SJCRH30 (cell line): ENCODE results near the gene NLRP14. TPM values are rescaled to one million over a fixed set of nuclear protein-coding genes. Genes with fewer than 3 reads are reported as not detected.

Experiments
- DNase-seq, 2 experiments: peaks; one replicate each; pipeline ENCODE4 v3.0.0-alpha.2; 2015 to 2020
- H3K27ac ChIP-seq: fragments of 250-450 bp; sonication (Bioruptor Pico); 2 replicates; pipeline ENCODE4 v1.5.1; 2020; ENCODE audit warnings: mild to moderate bottlenecking, moderate library complexity
- H3K27me3 ChIP-seq: fragments of 250-450 bp; sonication (Bioruptor Pico); 2 replicates; pipeline ENCODE4 v1.5.1; 2020; ENCODE audit warnings: mild to moderate bottlenecking, moderate library complexity
- H3K36me3 ChIP-seq: fragments of 250-450 bp; sonication (Bioruptor Pico); 2 replicates; pipeline ENCODE4 v1.5.1; 2020; ENCODE audit warnings: mild to moderate bottlenecking, moderate library complexity
- H3K4me1 ChIP-seq: fragments of 250-450 bp; sonication (Bioruptor Pico); 2 replicates; pipeline ENCODE4 v1.5.1; 2020; ENCODE audit warnings: mild to moderate bottlenecking, moderate library complexity
- H3K4me3 ChIP-seq: fragments of 250-450 bp; sonication (Bioruptor Pico); 2 replicates; pipeline ENCODE4 v1.5.1; 2020; ENCODE audit warnings: mild to moderate bottlenecking, moderate library complexity
- H3K9me3 ChIP-seq: fragments of 250-450 bp; sonication (Bioruptor Pico); replicated peaks from 2 replicates; pipeline ENCODE4 v1.5.1; 2020; ENCODE audit warnings: mild to moderate bottlenecking, moderate library complexity
- total RNA-seq: library from RNA; depleted of rRNA; stranded (reverse); fragments of >200 nt; shearing (Covaris generic); gene quantifications from 2 replicates; pipeline ENCODE4 v1.2.3, GENCODE V29; 2014; rRNA removed

The NLRP14 gene
- total RNA-seq, result not detected in 2 replicates

DNA sequence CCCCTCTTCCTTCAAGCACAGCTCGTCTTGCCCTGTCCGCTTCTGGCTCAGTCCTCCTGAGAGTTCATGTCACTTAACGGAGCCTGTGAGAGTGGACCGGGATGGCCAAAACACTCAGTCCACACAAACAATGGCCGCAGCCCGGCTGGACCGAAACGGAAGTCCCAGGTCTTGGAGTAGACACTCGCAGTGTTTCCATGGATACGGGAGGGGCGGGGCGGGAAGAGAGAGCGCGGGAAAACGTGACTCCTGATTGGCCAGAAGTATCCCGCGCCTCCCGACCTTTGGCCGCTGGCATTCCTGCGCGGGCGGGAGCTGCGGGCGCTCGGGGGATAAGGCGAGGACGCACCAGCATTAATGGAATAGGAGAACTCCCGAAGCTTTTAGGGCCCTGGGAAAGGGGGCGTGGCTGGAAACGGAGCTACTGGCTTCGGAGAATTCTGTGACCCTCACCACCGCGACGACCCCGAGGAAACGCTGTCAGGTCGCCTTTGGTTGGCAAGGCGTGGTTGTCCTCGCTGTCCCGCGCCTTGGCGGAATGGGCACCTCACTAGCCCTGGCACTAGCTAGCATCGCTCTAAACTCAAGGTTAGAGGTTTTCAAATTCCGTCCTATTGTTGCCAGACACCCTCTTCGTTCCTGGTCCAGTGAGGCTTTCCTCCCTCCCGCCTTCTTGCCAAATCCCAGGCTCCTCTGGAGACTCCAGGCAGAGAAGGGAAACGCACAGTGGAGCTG is at the start of gene NLRP14, which contains the start of gene ZNF214:
Gene NLRP14 (plus strand): TSS at position 297 of the 735 bp plus-strand sequence. CDS start 18,108 bp downstream, outside the sequence.
Gene ZNF214 (minus strand): TSS at position 164 of the 735 bp plus-strand sequence. CDS start 17,511 bp downstream, outside the sequence.
- Histone ChIP-seq H3K27me3 (no peaks in the 10 kb centered on the region), H3K36me3 (no peaks in the 10 kb centered on the region), H3K9me3 (no peaks in the 10 kb centered on the region), H3K27ac (no peak within 1 kb of the TSS), H3K4me3 (no peak within 1 kb of the TSS), H3K4me1 (no peaks in the 10 kb centered on the region)
- DNase-seq, result peak in 1 of 2 experiments; percentile 6

- Histone ChIP-seq H3K4me3 (no peak overlapping the region), H3K27ac (no peak overlapping the region), H3K36me3 (no peaks in the 10 kb centered on the region), H3K27me3 (no peaks in the 10 kb centered on the region), H3K4me1 (no peaks in the 10 kb centered on the region), H3K9me3 (no peaks in the 10 kb centered on the region)
- DNase-seq, result no peak
Observed at GRCh38 chr11:6979365-6979764, 40.9 kb upstream of the NLRP14 start.

DNA sequence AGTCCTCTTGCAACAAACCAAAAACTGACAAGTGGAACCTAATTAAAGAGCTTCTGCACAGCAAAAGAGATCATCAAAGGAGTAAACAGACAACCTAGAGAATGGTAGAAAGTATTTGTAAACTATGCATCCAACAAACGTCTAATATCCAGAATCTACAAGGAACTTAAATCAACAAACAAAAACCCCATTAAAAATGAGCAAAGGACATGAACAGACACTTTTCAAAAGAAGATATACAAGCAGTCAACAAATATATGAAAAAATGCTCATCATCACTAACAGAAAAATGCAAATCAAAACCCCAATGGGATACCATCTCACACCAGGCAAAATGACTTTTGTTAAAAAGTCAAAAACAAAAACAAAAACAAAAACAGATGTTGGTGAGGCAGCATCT is 33.8 kb upstream of the NLRP14 start:
- no peaks in the 10 kb centered on the region for H3K4me1 ChIP-seq
- H3K27ac ChIP-seq, result no peak overlapping the region
- no peaks in the 10 kb centered on the region for H3K27me3 ChIP-seq
- no peaks in the 10 kb centered on the region for H3K9me3 ChIP-seq
- no peaks in the 10 kb centered on the region for H3K36me3 ChIP-seq
- DNase-seq, result no peak
- H3K4me3 ChIP-seq, result no peak overlapping the region

DNA sequence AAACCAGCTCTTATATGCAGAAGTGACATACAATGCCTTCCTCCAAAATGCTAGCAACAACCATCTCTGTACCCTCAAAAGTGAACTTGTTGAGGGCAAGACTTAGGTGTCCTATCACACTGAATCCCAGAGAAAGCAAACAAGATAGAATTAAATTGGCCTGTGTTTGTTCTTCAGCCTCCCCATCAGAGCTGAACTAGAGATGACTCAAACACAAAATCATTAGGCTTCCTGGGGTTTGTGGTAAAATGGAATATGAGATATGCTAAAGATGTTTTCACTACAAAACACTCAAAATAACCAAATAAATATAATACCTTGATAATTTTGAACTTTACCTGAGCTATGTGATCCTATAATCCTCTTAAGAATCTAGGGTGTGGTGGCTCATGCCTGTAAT is 31.8 kb upstream of the NLRP14 start:
- no peaks in the 10 kb centered on the region for H3K4me1 ChIP-seq
- H3K4me3 ChIP-seq, result no peak overlapping the region
- H3K27ac ChIP-seq, result no peak overlapping the region
- H3K9me3 ChIP-seq, result no peaks in the 10 kb centered on the region
- H3K27me3 ChIP-seq, result no peaks in the 10 kb centered on the region
- DNase-seq, result no peak
- H3K36me3 ChIP-seq, result no peaks in the 10 kb centered on the region

DNA sequence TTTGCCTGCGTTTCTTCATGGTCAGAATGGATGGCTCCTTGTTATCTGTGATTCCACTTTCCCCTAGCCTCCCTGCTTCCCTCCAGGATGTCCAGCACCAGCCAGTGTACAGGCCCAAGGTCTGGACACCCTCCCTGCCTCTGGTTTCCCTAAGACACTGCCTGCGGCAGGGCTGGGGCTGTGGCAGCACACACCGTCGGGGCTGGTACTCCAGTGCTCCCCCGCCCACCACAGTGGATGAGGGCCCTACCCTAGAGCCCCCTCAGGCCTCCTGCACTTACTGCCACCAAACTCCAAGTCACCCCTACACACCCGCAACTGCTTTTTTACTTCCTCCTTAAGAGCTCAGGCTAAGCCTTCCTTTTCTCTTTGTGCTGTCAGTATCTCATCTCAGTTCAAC is 29.1 kb upstream of the NLRP14 start:
- Histone ChIP-seq H3K4me1 (no peaks in the 10 kb centered on the region), H3K27me3 (no peaks in the 10 kb centered on the region), H3K36me3 (no peaks in the 10 kb centered on the region), H3K4me3 (no peak overlapping the region), H3K9me3 (no peaks in the 10 kb centered on the region), H3K27ac (no peak overlapping the region)
- DNase-seq, result no peak

- Histone ChIP-seq H3K9me3 (no peaks in the 10 kb centered on the region), H3K4me1 (no peaks in the 10 kb centered on the region), H3K36me3 (no peaks in the 10 kb centered on the region), H3K27me3 (no peaks in the 10 kb centered on the region), H3K27ac (no peak overlapping the region), H3K4me3 (no peak overlapping the region)
- DNase-seq, result no peak
Observed at GRCh38 chr11:6992026-6992425, 28.3 kb upstream of the NLRP14 start.

DNA sequence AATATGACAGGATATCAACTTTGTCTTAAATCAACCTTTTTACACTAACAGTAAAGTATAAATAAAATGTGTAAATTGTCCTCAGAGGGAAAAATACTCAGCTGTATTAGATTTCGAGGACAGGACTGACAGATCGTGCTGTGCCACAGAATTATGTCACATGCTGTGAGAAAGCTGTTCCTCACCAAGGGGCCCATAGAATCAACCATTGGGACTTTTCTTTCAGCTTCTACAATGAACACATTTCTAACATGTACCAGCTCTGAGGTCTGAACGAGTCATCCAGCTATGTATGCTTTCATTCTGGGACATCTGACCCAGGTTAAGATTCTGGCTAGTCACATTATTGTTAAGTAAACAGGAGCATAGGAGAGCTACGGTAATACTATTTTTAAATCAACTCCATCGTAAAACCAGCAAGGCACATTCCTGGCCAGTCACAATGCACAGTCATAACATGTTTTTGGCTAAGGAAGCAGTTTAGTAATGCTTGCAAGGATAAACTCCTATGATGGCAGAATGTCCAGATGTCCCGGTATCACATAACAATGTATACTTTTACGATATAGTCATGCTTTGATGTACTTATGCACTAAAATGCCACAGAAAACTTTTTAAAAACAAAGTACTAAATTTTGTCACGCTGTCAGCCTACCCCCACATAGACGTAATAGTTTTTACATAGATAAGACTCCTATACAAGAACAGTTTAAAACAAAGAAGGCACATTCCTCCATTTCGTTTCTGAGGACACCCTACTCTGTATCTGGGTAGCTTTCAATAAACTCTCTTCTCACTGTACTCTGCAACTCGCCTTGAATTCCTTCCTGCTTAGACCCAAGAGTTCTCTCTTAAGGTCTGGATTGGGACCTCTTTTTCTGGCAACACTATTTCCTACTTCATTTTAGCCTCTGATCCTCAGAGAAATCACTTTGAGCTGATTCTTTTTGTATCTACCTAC is 27.5 kb upstream of the NLRP14 start:
- no peak overlapping the region for H3K4me3 ChIP-seq
- H3K4me1 ChIP-seq, result no peaks in the 10 kb centered on the region
- H3K9me3 ChIP-seq, result no peaks in the 10 kb centered on the region
- H3K36me3 ChIP-seq, result no peaks in the 10 kb centered on the region
- DNase-seq, result no peak
- no peak overlapping the region for H3K27ac ChIP-seq
- no peaks in the 10 kb centered on the region for H3K27me3 ChIP-seq

- Histone ChIP-seq H3K36me3 (no peaks in the 10 kb centered on the region), H3K4me3 (no peak overlapping the region), H3K27me3 (0 out of 2 replicates have a peak, but pooled peaks cover 7% of the 10 kb centered on the region), H3K4me1 (no peaks in the 10 kb centered on the region), H3K27ac (no peak overlapping the region), H3K9me3 (no peaks in the 10 kb centered on the region)
- DNase-seq, result no peak
Observed at GRCh38 chr11:6995703-6996102, 24.6 kb upstream of the NLRP14 start.

DNA sequence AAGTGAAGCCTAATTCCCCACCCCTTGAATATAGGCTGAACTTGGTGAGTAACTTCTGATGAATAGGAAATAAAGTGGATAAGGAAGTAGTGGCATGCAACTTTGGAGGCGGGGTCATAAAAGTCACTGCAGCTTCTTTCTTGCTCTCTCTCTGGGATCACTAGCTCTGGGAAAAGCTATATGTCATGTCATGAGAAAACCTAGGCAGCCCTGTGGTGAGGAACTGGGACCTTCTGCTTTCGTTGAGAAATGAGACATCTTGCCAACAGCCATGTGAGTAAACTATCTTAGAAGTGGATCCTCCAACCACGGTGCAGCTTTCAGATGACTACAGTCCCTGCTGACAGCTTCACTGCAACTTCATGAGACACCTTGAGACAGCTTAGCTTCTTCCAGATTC is 15.8 kb upstream of the NLRP14 start:
- no peak overlapping the region for H3K4me3 ChIP-seq
- H3K9me3 ChIP-seq, result no peaks in the 10 kb centered on the region
- no peak for DNase-seq
- no peaks in the 10 kb centered on the region for H3K36me3 ChIP-seq
- H3K4me1 ChIP-seq, result no peaks in the 10 kb centered on the region
- no peak overlapping the region for H3K27ac ChIP-seq
- H3K27me3 ChIP-seq, result 0 out of 2 replicates have a peak, but pooled peaks cover 7% of the 10 kb centered on the region

GRCh38 chr11:7014118-7014517 is 6.2 kb upstream of the NLRP14 start:
- no peak overlapping the region for H3K4me3 ChIP-seq
- no peak overlapping the region for H3K27ac ChIP-seq
- no peaks in the 10 kb centered on the region for H3K36me3 ChIP-seq
- no peaks in the 10 kb centered on the region for H3K9me3 ChIP-seq
- 0 out of 2 replicates have a peak, but pooled peaks cover 3% of the 10 kb centered on the region for H3K4me1 ChIP-seq
- DNase-seq, result no peak
- no peaks in the 10 kb centered on the region for H3K27me3 ChIP-seq

GRCh38 chr11:7016011-7016410 is 4.3 kb upstream of the NLRP14 start:
- Histone ChIP-seq H3K9me3 (no peaks in the 10 kb centered on the region), H3K27ac (no peak overlapping the region), H3K4me3 (no peak overlapping the region), H3K36me3 (no peaks in the 10 kb centered on the region), H3K27me3 (no peaks in the 10 kb centered on the region), H3K4me1 (0 out of 2 replicates have a peak, but pooled peaks cover 3% of the 10 kb centered on the region)
- no peak for DNase-seq

DNA sequence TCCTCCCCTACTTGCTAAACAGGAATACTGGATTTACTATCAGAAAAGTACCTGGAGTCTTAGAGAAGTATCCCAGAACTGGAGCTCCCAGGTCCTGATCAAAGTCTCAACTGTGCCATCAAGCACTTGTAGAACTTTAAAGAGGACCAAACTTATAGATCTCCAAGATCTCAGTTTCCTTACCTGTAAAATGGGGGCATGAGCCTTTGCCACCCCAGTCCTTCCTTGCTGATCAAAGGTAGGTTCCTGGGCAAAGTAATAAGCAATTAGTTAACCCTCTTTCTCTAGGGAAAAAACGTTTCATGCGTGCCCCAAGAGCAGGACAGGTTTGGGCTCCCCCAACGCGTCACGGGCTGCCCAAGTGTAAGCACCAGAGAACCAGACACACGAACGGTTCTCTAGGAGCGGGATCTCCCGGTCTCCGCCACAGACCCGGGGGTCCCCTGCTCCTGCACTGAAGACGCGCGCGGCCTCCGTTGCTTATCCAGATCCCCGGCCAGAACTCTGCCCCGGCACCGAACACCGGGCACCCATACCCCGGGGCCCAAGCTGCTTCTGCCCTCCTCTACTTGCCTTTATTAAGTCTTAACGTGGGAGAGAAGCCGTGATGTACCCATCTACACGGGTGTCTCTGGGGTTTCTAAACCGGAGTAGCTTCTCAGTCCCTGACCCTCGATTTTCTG is 638 bp upstream of the NLRP14 start:
- no peak for DNase-seq
- no peaks in the 10 kb centered on the region for H3K9me3 ChIP-seq
- no peak overlapping the region for H3K27ac ChIP-seq
- no peaks in the 10 kb centered on the region for H3K27me3 ChIP-seq
- H3K36me3 ChIP-seq, result no peaks in the 10 kb centered on the region
- H3K4me3 ChIP-seq, result no peak overlapping the region
- no peaks in the 10 kb centered on the region for H3K4me1 ChIP-seq

DNA sequence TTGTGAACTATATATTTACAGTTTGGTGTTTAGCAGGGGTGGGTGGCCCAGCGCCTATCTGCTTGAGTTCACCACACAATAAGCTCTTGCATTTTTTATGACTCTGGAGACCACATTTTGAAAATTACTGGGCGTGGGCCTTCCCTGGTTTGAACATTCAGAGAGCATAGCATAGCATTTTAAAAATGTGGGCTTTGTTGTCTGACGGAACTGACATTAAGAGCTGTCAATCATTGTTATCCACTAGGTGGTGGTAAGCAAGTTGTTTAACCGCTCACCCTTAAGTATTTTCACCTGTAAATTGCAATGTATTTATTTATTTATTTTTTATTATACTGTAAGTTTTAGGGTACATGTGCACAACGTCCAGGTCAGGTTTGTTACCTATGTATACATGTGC is 1.0 kb downstream of the NLRP14 start:
- no peaks in the 10 kb centered on the region for H3K9me3 ChIP-seq
- H3K27me3 ChIP-seq, result no peaks in the 10 kb centered on the region
- no peaks in the 10 kb centered on the region for H3K4me1 ChIP-seq
- no peaks in the 10 kb centered on the region for H3K36me3 ChIP-seq
- H3K4me3 ChIP-seq, result no peak overlapping the region
- no peak overlapping the region for H3K27ac ChIP-seq
- no peak for DNase-seq

GRCh38 chr11:7028141-7028540 is 7.9 kb downstream of the NLRP14 start:
- Histone ChIP-seq H3K27me3 (no peaks in the 10 kb centered on the region; the same call in 1 of the 2 replicates), H3K36me3 (no peaks in the 10 kb centered on the region), H3K27ac (no peak overlapping the region), H3K4me1 (no peaks in the 10 kb centered on the region), H3K9me3 (no peaks in the 10 kb centered on the region), H3K4me3 (no peak overlapping the region)
- no peak for DNase-seq
